GM18870 (cell line): Measurements from ENCODE around the gene CALB2.

Experiments used
- ATAC-seq: cut with Tn5 transposase; IDR thresholded peaks from one replicate; pipeline ENCODE4 v1.9.1; 2021; ENCODE audit warnings: moderate library complexity; ENCODE audit not compliant: unreplicated experiment

The CALB2 gene

DNA sequence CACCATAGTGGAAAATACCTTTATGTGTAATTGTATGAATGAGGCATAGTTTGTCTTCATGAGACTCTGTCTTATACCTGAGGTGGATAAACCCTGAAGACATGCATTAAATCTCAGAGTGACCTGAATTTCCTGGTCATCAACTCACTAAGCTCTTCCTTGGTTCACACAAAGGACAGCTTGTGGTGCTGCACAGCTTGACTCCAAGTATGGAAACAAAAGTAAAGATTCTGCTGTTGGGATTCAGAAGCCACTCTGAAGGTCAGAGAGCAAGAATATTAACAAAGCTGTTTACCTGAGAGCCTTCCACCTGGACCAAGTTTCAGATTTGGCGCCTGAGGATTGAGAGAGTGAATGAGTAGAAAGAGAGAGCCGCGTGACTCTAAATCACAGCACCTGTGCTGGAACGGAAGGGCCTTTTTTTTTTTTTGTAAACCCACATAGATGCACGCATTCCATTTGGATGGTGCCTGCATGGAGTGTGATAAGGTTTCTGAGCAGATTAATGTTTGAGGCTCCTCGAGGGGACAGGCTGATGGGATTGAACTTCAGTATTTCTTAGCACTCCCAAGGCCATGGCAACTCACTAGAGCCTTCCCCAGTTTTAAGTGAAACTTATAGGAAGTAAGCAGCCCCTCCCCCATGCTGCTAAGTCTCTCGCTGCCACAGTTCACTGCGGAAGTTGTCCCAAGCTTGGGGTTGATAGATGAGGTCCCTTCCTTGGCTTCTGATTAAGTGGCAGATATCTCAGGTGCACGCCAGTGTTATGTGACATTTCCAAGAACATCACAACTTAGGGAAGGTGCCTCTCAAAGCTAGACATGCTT is 28.7 kb downstream of the CALB2 start:
- ATAC-seq: no peak

- ATAC-seq: no peak
Observed at GRCh38 chr16:71389330-71389729, 30.8 kb downstream of the CALB2 start.

- ATAC-seq: no peak
Observed at GRCh38 chr16:71396594-71396993, 38.1 kb downstream of the CALB2 start.

- no peak for ATAC-seq
Observed at GRCh38 chr16:71399801-71400563, 41.5 kb downstream of the CALB2 start.

GRCh38 chr16:71402007-71402406 is 43.5 kb downstream of the CALB2 start:
- ATAC-seq: no peak

DNA sequence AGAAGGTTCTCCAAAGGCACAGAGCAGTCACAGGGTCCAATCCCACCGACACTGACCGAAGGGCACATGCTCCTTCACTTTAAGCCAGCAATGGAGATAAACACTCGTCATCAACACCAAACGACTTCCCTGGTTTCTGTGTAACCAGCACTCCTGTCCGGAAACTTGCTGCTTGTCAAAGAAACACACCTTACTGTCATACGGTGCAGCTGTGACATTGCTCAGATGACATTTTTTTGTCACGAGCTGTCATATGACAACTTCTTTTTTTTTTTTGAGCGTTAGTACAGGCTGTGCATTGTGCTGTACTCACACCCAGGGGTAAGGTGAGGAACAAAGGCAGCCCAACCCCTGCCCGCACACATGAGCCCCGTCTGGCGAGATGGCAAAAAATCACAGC is 44.2 kb downstream of the CALB2 start:
- ATAC-seq: no peak

DNA sequence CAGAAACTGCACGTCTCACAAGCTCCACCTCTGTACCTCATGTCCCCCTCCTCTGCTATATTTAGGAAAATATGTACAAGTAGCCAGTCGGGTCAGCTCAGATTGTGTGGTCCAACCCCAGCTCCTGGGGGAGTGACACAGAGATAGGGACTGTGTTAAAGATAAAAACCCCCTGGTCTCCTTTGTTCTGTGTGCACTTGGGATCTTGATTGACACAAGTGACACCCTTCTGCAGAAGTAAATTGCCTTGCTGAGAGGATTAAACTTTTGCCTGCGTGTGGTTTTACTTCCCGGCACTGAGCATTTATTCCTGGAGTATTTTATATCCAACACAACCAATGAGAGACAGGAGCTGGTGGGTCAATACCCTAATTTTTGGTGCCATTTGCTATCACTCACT is 45.8 kb downstream of the CALB2 start:
- ATAC-seq: no peak

GRCh38 chr16:71406316-71406715 is 47.8 kb downstream of the CALB2 start:
- ATAC-seq: no peak

DNA sequence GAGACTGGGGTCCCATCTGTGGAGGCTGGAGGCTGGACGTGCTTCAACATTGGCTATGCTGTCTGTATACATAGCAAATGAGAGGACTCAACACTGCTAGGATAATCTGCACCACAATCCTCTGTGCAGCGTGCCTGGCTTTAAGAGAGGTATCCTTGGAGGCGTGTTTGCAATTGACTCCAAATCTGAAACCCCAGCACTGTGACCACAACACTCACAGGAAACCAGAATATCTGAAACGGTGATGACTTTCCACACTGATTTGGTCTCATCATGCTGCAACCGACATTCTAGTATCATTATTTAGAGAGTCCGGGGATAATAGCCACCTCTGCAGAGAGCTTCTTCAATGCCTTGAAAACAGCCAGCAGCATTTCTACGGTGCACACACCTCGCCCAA is 48.2 kb downstream of the CALB2 start:
- ATAC-seq: no peak

- ATAC-seq: no peak
Observed at GRCh38 chr16:71407731-71408130, 49.2 kb downstream of the CALB2 start.

DNA sequence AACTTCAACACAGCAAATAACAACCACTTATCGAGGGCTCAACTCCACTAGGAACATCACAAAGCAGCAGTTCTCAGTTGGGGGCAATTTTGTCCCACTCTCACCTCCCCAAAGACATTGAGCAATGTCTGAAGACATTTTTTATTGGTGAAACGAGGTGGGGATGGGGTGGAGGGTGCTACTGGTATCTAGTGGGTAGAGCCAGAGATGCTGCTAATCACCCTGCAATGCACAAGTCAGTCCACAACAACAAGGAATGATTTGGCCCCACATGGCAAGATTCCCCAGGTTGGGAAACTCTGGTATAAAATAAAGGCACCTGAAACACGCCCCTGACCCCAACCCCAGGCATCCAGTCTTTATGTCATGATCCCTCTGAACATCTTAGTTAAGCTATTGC is 50.0 kb downstream of the CALB2 start:
- no peak for ATAC-seq

GRCh38 chr16:71409011-71409775 is 50.7 kb downstream of the CALB2 start:
- no peak for ATAC-seq

DNA sequence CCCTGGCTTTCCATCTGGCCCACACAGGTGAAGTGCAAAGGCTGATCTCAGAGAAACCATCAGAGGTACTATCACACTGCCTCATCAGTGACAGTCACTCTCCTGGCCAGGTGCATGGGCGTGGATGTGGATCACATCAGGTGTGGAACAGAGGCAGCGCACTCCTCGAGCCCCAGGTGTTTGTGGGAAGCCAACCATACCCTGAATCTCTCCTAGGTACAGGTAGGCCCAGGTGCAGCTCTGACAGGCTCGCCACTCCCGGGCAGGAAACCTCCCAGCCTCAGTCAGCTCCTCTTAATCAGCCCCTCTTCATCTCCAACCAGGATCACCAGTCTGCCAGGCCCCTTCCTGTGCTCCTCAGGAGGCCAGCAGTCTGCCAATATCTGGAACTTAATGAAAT is 51.6 kb downstream of the CALB2 start:
- ATAC-seq: no peak

DNA sequence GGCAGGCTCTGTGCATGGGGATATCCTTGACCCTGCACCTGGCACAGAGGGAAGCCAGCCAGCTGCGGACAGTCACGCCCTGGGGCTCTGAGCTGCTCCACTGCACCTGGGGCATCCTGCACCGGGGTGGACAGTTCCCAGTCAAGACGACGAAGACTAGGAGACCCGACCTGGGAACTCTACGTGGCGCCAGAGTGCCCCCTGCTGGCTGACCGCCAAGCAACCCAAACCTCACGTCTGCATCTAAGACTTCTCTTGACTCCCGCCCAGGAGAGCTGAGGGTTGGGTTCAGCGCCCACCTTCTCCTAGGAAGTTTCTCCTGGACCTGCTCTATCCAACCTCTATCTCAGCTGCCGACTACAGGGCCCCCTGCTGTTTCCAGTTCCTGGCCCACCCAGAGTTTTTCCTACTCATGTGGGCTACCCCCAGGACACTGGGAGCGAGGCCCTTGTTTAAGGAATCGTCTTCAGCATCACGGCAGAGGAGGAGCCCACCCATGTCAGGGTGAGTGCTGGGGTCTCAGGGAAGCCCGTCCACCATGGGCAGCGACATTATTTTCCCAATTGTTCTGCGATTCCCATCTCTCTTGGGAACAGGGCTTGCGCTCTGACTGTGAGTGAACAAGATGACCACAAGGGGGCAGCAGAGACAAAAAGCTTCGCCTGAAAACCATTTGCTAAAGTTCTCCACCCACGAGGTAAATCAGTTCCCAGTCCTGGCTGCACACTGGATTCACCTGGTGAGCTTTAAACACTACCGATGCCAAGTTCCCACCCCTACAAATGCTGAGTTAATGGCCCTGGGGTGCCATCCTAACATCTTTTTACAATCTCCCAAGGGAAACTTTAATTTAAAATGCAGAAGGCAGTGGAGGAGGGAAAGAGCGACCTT is 54.0 kb downstream of the CALB2 start:
- no peak for ATAC-seq

DNA sequence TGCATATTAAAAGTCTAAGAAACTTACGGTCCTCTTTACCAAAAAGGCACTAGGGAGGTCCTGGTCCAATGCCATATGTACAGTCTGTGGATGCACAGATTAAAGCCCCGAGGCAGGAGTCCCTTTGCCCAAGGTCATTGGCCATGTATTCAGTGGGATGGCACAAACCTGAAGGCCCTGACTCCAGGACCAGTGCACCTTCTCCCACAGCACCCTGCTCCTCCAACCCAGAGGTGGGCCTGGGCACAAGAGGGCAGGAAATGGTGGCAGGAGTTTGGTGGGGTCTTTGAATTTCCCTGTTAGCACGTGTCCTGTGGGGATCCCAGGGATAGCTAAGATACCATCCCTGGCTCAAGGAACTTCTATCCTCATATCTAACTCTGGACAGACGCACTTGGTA is 54.8 kb downstream of the CALB2 start:
- no peak for ATAC-seq

DNA sequence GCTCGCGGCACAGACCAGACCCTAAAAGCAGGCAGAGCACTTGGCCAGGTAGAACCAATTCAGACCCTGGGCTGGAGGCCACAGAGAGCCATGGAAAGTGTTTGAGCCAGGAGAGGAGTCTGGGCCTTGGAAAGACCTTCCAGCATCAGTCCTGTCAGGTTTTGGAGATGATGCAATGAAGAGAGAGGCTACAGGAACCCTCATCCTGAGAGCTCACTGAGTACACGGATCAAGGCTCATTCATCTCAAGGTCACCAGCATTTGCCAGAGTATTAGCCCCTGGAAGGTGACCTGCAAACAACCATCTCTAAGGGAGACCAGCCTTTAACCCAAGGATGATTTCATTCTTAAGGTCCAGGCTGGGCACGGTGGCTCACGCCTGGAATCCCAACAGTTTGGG is 55.5 kb downstream of the CALB2 start:
- ATAC-seq: no peak

GRCh38 chr16:71421911-71422310 is 63.4 kb downstream of the CALB2 start:
- no peak for ATAC-seq

DNA sequence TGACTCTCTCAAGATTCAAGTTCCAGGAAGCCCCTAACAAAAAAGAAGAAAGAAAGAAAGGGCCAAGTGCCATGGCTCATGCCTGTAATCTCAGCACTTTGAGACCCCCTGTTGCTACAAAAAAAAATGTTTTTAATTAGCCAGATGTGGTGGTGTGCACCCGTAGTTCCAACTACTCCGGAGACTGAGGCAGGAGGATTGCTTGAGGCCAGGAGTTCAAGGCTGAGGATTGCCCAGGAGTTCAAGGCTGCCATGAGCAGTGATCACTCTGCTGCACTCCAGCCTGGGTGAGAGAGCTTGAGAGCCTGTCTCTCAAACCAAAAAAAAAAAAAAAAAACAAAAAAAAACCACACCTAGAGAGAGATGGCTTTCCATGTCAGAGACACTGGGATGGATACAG is 64.5 kb downstream of the CALB2 start:
- ATAC-seq: no peak

- no peak for ATAC-seq
Observed at GRCh38 chr16:71423865-71424264, 65.3 kb downstream of the CALB2 start.

GRCh38 chr16:71424626-71425025 is 66.1 kb downstream of the CALB2 start:
- ATAC-seq: no peak

- no peak for ATAC-seq
Observed at GRCh38 chr16:71425746-71426068, 67.2 kb downstream of the CALB2 start.
